B cell (primary cell): Measurements from ENCODE around the gene DNAH8.

Experiments used
- CTCF ChIP-seq: fragments of 200-600 bp; IDR thresholded peaks from one replicate; pipeline ENCODE4 v1.8.0; 2022; ENCODE audit warnings: antibody characterized with exemption, mild to moderate bottlenecking
- EZH2 ChIP-seq: IDR thresholded peaks from 2 replicates; pipeline ENCODE4 v1.6.1; 2012; ENCODE audit warnings: borderline replicate concordance, low read depth, mild to moderate bottlenecking, moderate library complexity, low read length; ENCODE audit not compliant: insufficient read depth, poor library complexity, severe bottlenecking

GRCh38 chr6:38976801-38977500 is 261.8 kb downstream of the DNAH8 start:
- TF ChIP-seq CTCF: no peak
- TF ChIP-seq EZH2: no peak
